Caco-2 (cell line): ENCODE results near the gene FLT1. TPM values are rescaled to one million over a fixed set of nuclear protein-coding genes. Genes with fewer than 3 reads are reported as not detected.

Experiments used
- BruUV-seq: library from RNA; stranded (reverse); fragments of 400-500 nt; replicated peaks from 2 replicates; lab custom pipeline; 2021; lab: Mats Ljungman, UMichigan
- CTCF ChIA-PET: fragments of 300-600 bp; sonication (Branson Sonifier 250); formaldehyde crosslinking; loops from one replicate; lab custom pipeline; 2022; ENCODE audit warnings: antibody characterized with exemption; lab: Charles Lee
- POLR2A ChIA-PET: fragments of 300-600 bp; sonication (Branson Sonifier 250); formaldehyde crosslinking; loops from one replicate; lab custom pipeline; 2022; ENCODE audit warnings: antibody characterized with exemption; lab: Charles Lee
- DNase-seq, 2 experiments: peaks; one replicate each; pipeline versions ENCODE4 v3.0.0 to v3.0.0-alpha.2; 2020 to 2022
- H3K27me3 ChIP-seq: replicated peaks from 2 replicates; pipeline ENCODE4 v1.6.0; 2011; ENCODE audit warnings: low read length; ENCODE audit not compliant: control insufficient read depth, insufficient read depth
- H3K36me3 ChIP-seq: 2 replicates; pipeline ENCODE4 v1.5.1; 2011; ENCODE audit warnings: low read length; ENCODE audit not compliant: control insufficient read depth, insufficient read depth
- H3K4me1 ChIP-seq: fragments of 250-450 bp; sonication (Bioruptor Pico); 2 replicates; pipeline ENCODE4 v1.5.1; 2020; ENCODE audit warnings: mild to moderate bottlenecking
- H3K4me3 ChIP-seq: 2 replicates; pipeline ENCODE4 v1.5.1; 2011; ENCODE audit warnings: low read depth, mild to moderate bottlenecking, control low read depth, low read length
- H3K9me3 ChIP-seq: fragments of 250-450 bp; sonication (Bioruptor Pico); 2 replicates; pipeline ENCODE4 v1.5.1; 2020; ENCODE audit warnings: mild to moderate bottlenecking, moderate library complexity
- H3K27ac Mint-ChIP-seq: one replicate; pipeline ENCODE4 v1.8.0; 2022; ENCODE audit warnings: mixed read lengths; ENCODE audit not compliant: unreplicated experiment
- H3K27me3 Mint-ChIP-seq: one replicate; pipeline ENCODE4 v1.8.0; 2022; ENCODE audit warnings: mixed read lengths; ENCODE audit not compliant: insufficient read depth, unreplicated experiment
- H3K36me3 Mint-ChIP-seq: one replicate; pipeline ENCODE4 v1.8.0; 2022; ENCODE audit warnings: mild to moderate bottlenecking, mixed read lengths; ENCODE audit not compliant: insufficient read depth, unreplicated experiment
- H3K4me1 Mint-ChIP-seq: one replicate; pipeline ENCODE4 v1.8.0; 2022; ENCODE audit warnings: low read depth, mixed read lengths; ENCODE audit not compliant: unreplicated experiment
- H3K4me3 Mint-ChIP-seq: one replicate; pipeline ENCODE4 v1.8.0; 2022; ENCODE audit warnings: mild to moderate bottlenecking, moderate library complexity, mixed read lengths; ENCODE audit not compliant: unreplicated experiment
- H3K9me3 Mint-ChIP-seq: one replicate; pipeline ENCODE4 v1.8.0; 2022; ENCODE audit warnings: mixed read lengths; ENCODE audit not compliant: unreplicated experiment
- CTCF ChIP-seq, 2 experiments: fragments of 200-600 bp in 1 of 2; IDR thresholded peaks; 1 replicate in 1 of 2; 2 replicates in 1 of 2; pipeline versions ENCODE4 v1.5.1 to v1.8.0; 2011 to 2022; ENCODE audit warnings: antibody characterized with exemption in 1 of 2, control low read depth in 1 of 2, inconsistent platforms in 1 of 2, low read depth in 1 of 2, low read length in 1 of 2, mild to moderate bottlenecking in 1 of 2, moderate library complexity in 1 of 2; ENCODE audit not compliant: insufficient read depth in 1 of 2, severe bottlenecking in 1 of 2, unreplicated experiment in 1 of 2
- intact Hi-C: fragments of 100-400 bp; cut with micrococcal nuclease; formaldehyde crosslinking; loops from one replicate; pipeline ENCODE4 v1.10.0; 2022; ENCODE audit not compliant: unreplicated experiment
- total RNA-seq: library from RNA; stranded (reverse); gene quantifications from 2 replicates; pipeline ENCODE4 v1.2.3, GENCODE V29; 2022

FLT1 gene
- total RNA-seq, 1 experiment from 2014 or later: 0.66 TPM

- ChIA-PET CTCF (no interaction called here), POLR2A (no interaction called here)
- Mint-ChIP-seq H3K4me1 (peaks cover 6% of the 10 kb centered on the region), H3K27ac (no peak overlapping the region), H3K4me3 (no peak overlapping the region), H3K9me3 (no peaks in the 10 kb centered on the region), H3K36me3 (peaks cover 32% of the 10 kb centered on the region), H3K27me3 (no peaks in the 10 kb centered on the region)
- H3K9me3 ChIP-seq: no peaks in the 10 kb centered on the region
- no peaks in the 10 kb centered on the region for H3K27me3 ChIP-seq
- no peaks in the 10 kb centered on the region; the same call in 1 of the 2 replicates for H3K36me3 ChIP-seq
- intact Hi-C loops: no loop called here
- H3K4me3 ChIP-seq: no peak overlapping the region
- H3K4me1 ChIP-seq: no peaks in the 10 kb centered on the region
- no TSS peak for BruUV-seq
- no peak for TF ChIP-seq CTCF (IDR thresholded peaks at IDR 0.05; ENCODE audit: insufficient read depth in 1 of 2, low read depth in 1 of 2, low read length in 1 of 2, severe bottlenecking in 1 of 2, unreplicated experiment in 1 of 2)
- no peak for DNase-seq
Observed at GRCh38 chr13:28257305-28257704, 237.6 kb downstream of the FLT1 start.

GRCh38 chr13:28252547-28252946 lies 242.4 kb downstream of the FLT1 start:
- peaks cover 20% of the 10 kb centered on the region for H3K36me3 Mint-ChIP-seq
- H3K27ac Mint-ChIP-seq: no peak overlapping the region
- Histone ChIP-seq H3K36me3 (no peaks in the 10 kb centered on the region; the same call in 1 of the 2 replicates), H3K9me3 (no peaks in the 10 kb centered on the region), H3K4me3 (no peak overlapping the region), H3K4me1 (no peaks in the 10 kb centered on the region), H3K27me3 (no peaks in the 10 kb centered on the region)
- TF ChIP-seq CTCF (IDR thresholded peaks at IDR 0.05; ENCODE audit: insufficient read depth in 1 of 2, low read depth in 1 of 2, low read length in 1 of 2, severe bottlenecking in 1 of 2, unreplicated experiment in 1 of 2): no peak
- H3K27me3 Mint-ChIP-seq: no peaks in the 10 kb centered on the region
- no TSS peak for BruUV-seq
- DNase-seq: no peak
- H3K4me1 Mint-ChIP-seq: no peaks in the 10 kb centered on the region
- no peaks in the 10 kb centered on the region for H3K9me3 Mint-ChIP-seq
- H3K4me3 Mint-ChIP-seq: no peak overlapping the region
- intact Hi-C loops: no loop called here
- ChIA-PET POLR2A (no interaction called here), CTCF (no interaction called here)

GRCh38 chr13:28251466-28251865 lies 243.5 kb downstream of the FLT1 start:
- Histone ChIP-seq H3K27me3 (no peaks in the 10 kb centered on the region), H3K4me1 (no peaks in the 10 kb centered on the region), H3K36me3 (no peaks in the 10 kb centered on the region), H3K9me3 (no peaks in the 10 kb centered on the region), H3K4me3 (no peak overlapping the region)
- POLR2A ChIA-PET: no interaction called here
- H3K4me1 Mint-ChIP-seq: no peaks in the 10 kb centered on the region
- no TSS peak for BruUV-seq
- H3K27ac Mint-ChIP-seq: no peak overlapping the region
- H3K9me3 Mint-ChIP-seq: no peaks in the 10 kb centered on the region
- CTCF ChIA-PET: no interaction called here
- intact Hi-C loops: no loop called here
- TF ChIP-seq CTCF (IDR thresholded peaks at IDR 0.05; ENCODE audit: insufficient read depth in 1 of 2, low read depth in 1 of 2, low read length in 1 of 2, severe bottlenecking in 1 of 2, unreplicated experiment in 1 of 2): no peak
- DNase-seq: no peak
- peaks cover 14% of the 10 kb centered on the region for H3K36me3 Mint-ChIP-seq
- no peaks in the 10 kb centered on the region for H3K27me3 Mint-ChIP-seq
- no peak overlapping the region for H3K4me3 Mint-ChIP-seq
